Urinary bladder (tissue), 4 donors: ENCODE measurements around the gene GABBR1. TPM values are rescaled to one million over a fixed set of nuclear protein-coding genes. Genes with fewer than 3 reads are reported as not detected.
A peak's percentile ranks its signal among the peaks of the same experiment; 100 is the strongest.

Source experiments
- DNase-seq: peaks from one replicate; pipeline ENCODE4 v3.0.0-alpha.2; 2015; ENCODE audit errors: extremely low spot score
- H3K27ac ChIP-seq: one replicate; pipeline ENCODE4 v1.5.1; 2013; ENCODE audit warnings: low read depth, mild to moderate bottlenecking, moderate library complexity
- H3K36me3 ChIP-seq: one replicate; pipeline ENCODE4 v1.6.1; 2013; ENCODE audit warnings: mild to moderate bottlenecking, moderate library complexity; ENCODE audit not compliant: insufficient read depth
- H3K4me1 ChIP-seq: one replicate; pipeline ENCODE4 v1.6.1; 2013; ENCODE audit warnings: mild to moderate bottlenecking, moderate library complexity; ENCODE audit not compliant: insufficient read depth
- H3K4me3 ChIP-seq: one replicate; pipeline ENCODE4 v1.5.1; 2013; ENCODE audit warnings: low read depth, low read length
- WGBS: extraction: QIAGEN DNeasy Blood & Tissue Kit; methylation state at CpG from one replicate; pipeline ENCODE4 v1.1.7; 2013; 5-methylcytosine and 5-hydroxymethylcytosine counted together
- polyA plus RNA-seq: library from polyadenylated mRNA; stranded (reverse); fragments of 200-250 nt; gene quantifications from one replicate; pipeline ENCODE4 v1.2.3, GENCODE V29; 2013
- total RNA-seq: library from RNA; depleted of rRNA; stranded (reverse); fragments of >200 nt; gene quantifications from one replicate; pipeline ENCODE4 v1.2.3, GENCODE V29; 2014
- donor health status: healthy with polysubstance abuse.
- donor health status: healthy.

The GABBR1 gene
- total and polyA plus RNA-seq, 2 donors, result 39.1 to 39.4 TPM

DNA sequence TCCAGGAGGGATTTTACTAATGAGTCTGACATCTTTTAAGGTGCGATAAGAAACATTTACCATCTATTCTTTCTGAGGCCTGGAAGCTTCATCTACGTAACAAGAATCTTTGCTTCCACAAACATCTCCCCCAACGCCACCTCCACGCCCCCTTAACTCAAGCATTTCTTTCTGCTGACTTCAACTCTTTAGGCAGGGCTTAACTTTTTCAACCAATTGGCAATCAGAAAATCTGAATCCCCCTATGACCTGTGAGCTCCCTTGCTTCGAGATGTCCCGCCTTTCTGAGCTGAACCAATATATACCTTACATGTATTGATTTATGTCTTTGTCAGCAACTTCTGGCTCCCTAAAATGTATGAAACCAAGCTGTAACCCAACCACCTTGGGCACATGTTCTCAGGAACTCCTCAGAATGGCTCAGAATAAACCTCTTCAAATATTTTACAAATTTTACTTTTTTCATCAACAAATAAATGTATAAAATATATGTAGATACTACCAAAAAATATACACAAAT lies 36.5 kb downstream of the GABBR1 start:
- H3K4me1 ChIP-seq, result no peaks in the 10 kb centered on the region
- H3K27ac ChIP-seq, result no peak overlapping the region
- DNase-seq, result no peak
- 74% methylated on average over 6 of the region's 6 CpGs for WGBS
- no peak overlapping the region for H3K4me3 ChIP-seq
- H3K36me3 ChIP-seq, result no peaks in the 10 kb centered on the region

DNA sequence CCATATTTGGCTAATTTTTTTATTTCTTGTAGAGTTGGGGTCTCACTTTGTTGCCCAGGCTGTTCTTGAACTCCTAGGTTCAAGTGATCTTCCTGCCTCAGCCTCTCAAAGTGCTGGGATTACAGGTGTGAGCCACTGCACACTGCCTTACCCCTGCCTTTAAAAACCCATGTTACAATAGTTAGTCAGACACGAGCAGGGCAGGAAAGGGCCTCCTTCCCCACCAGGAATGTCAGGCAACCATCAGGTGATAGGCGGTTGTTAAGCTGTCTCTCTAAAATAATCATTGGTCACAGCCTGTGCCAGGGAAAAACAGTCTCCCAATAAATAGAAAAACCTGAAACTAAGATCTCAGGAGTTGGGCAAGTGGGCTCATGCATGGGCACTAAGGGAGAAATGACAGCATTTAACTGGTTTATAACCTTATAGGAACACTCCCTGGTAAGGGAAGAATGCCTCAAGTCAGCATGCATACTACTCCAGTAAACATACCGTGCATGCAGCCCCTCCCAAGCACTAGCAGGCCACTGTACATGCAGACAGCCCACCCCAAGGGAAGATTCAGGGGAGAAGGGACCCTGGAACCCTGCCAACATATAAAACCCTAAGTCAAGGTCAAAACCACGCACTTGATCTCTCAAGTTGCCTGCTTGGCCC lies 39.7 kb downstream of the GABBR1 start:
- no peak overlapping the region for H3K27ac ChIP-seq
- peak; percentile 2 for DNase-seq
- H3K36me3 ChIP-seq, result no peaks in the 10 kb centered on the region
- no peak overlapping the region for H3K4me3 ChIP-seq
- WGBS, result 16% methylated on average over 4 of the region's 4 CpGs
- H3K4me1 ChIP-seq, result no peaks in the 10 kb centered on the region

DNA sequence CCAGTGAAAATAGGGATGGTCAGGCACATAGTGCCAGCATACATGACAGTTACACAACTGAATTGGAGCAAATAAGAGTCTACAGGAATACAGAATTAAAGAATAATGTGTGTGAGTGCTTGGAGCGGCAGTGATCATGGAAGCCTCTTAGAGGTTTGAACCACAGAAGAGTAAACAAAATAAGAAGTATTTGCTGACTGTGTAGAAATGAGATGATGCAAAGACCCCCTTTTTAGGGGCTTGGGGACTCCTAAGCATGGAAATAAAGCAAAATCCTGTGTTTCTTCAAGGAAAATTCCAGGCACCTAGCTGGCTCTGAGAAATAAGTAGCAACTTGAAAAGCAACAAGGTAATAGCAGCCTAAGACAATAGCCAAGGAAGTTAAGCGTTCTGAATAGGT lies 41.3 kb downstream of the GABBR1 start:
- no peak overlapping the region for H3K27ac ChIP-seq
- 63% methylated on average over 2 of the region's 2 CpGs for WGBS
- H3K4me3 ChIP-seq, result no peak overlapping the region
- no peak for DNase-seq
- H3K4me1 ChIP-seq, result no peaks in the 10 kb centered on the region
- H3K36me3 ChIP-seq, result no peaks in the 10 kb centered on the region

DNA sequence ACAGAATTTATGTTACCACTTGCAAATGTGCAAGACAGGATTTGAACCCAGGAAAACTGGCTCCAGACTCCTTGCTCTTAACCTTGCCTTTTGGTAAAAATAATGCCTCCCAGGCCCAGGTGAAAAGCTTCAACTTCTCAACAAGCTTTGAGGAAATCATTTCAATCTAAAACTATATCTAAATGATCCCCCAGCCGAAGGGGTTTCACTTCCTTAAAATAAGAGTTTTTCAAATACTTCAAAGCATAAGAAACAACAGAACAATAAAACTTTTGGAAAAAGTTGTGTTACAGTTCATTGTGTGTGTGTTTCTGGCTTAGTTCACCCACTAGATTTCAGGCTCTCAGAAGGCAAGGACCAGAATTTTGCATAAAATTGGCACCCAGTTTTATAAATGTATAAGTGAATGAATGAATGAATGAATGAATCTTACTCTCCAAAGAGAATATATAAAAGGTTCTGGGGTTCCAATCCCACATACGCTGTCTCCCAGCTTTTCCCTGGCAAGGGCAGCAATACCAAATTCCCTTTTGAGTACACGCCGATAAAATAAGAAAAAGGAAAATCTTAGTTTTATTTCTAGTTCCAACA lies 42.7 kb downstream of the GABBR1 start:
- WGBS, result 87% methylated on average over 4 of the region's 4 CpGs
- no peak overlapping the region for H3K4me3 ChIP-seq
- no peak overlapping the region for H3K27ac ChIP-seq
- no peaks in the 10 kb centered on the region for H3K4me1 ChIP-seq
- DNase-seq, result no peak
- no peaks in the 10 kb centered on the region for H3K36me3 ChIP-seq

DNA sequence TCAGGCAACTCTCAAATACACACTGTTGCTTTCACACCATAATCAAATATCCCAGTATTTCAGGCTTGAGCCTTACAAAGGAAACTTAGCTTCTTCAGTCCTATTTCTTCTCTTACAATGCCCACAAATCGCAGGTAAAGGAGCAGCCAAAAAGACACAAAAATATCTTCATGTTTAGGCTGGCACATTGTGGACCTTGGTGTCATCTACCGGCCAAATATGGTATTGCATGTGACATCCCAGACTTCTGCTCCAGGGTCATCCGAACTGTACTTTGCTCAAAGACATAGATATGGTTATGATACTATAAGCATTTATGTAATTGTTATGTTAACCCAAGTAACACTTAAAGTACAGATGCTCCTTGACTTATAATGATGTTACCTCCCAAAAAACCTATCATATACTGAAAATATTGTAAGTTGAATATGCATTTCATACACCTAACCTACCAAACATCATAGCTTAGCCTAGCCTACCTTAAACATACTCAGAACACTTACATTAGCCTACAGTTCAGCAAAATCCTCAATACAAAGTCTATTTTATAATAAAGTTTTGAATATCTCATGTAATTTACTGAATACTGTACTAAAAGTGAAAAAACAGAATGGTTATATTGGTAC lies 43.4 kb downstream of the GABBR1 start:
- DNase-seq, result peak; percentile 5
- no peaks in the 10 kb centered on the region for H3K36me3 ChIP-seq
- WGBS, result 5% methylated on average over 3 of the region's 3 CpGs

DNA sequence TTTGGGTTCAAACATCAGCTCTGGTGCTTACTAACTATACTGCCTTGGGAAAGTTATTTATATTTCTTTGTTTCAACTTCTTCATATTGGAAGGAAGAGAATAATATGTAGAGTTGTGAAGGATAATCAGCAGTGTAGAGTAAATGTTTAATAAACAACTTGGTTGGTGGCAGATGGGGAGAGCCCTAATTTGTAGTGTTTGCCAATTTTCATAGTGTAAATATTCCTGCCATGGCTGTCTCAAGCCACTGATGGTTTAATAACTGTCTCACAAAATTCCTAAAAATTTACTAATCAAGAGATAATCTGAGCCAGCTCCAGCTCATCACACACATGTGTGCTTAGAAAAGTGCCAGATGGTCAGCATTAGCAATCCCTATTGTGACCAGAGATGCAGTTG lies 48.2 kb downstream of the GABBR1 start, which contains the start of gene OR2H2:
TSS of gene OR2H2 (plus strand) at position 301 of the 400 bp plus-strand sequence. CDS start 2,824 bp downstream, outside the sequence.
- Histone ChIP-seq H3K4me3 (no peak within 1 kb of the TSS), H3K36me3 (no peaks in the 10 kb centered on the region), H3K4me1 (no peaks in the 10 kb centered on the region), H3K27ac (no peak within 1 kb of the TSS)
- DNase-seq, result no peak

More for the DNA sequence above, 43.4 kb downstream of the GABBR1 start:
- Histone ChIP-seq H3K4me3 (no peak overlapping the region), H3K4me1 (no peaks in the 10 kb centered on the region), H3K27ac (no peak overlapping the region)

DNA sequence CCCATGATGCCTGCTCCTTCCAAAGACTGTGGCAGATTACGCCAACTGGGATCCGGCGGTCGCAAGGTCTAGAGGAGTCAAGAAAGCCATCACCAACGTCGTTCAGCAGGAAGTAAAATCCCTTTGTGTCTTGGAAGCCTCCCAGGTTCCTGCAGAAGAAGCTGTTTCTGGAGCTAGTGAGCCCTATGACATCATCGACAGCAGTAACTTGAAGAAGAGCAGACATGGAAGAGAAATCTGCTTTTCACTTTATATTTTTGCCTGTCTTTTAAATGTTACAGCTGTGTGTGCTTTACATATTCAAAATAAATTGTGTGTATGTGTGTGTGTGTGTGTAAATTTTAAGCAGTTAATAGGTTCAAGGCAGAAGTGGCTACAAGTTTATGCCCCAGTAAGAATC lies 55.4 kb downstream of the GABBR1 start:
- Histone ChIP-seq H3K27ac (no peak overlapping the region), H3K4me1 (no peaks in the 10 kb centered on the region), H3K36me3 (no peaks in the 10 kb centered on the region), H3K4me3 (no peak overlapping the region)
- 38% methylated on average over 7 of the region's 7 CpGs for WGBS
- no peak for DNase-seq

DNA sequence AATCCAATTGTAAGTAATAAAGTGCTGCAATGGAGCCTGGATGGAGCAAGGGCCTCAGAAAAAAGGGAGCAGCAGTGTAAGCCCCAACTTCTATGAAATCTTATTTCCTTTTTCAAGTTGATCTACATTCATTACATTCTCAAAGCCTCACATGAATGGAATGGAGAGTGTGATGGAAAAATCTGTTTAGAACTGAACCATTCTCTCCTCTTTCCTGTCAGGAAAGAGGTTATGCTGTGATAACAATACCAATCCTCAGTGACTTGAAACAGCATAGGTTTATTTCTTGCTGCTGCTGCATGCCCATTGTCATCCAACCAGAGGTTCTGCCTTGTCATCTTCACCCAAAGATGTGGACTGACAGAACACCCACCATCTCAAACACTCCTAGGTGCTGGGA lies 56.9 kb downstream of the GABBR1 start:
- no peaks in the 10 kb centered on the region for H3K4me1 ChIP-seq

DNA sequence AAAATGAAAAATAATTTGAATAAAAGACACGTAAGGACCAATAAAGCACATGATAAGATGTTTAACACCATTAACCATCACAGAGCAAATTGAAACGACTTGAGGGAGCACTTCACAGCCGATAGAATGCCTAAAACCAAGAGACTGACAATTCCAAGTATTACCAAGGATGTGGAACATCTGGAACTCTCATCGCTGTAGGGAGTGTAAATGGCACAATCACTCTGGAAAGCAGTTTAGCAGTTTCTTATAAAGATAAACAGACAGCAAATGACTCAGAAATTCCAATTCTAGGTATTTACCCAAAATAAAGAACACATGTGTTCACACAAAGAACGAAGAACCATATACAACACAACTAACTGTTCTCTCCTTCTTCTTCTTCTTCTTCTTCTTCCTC lies 65.0 kb downstream of the GABBR1 start:
- DNase-seq, result no peak
- no peaks in the 10 kb centered on the region for H3K4me1 ChIP-seq
- no peak overlapping the region for H3K4me3 ChIP-seq
- no peak overlapping the region for H3K27ac ChIP-seq
- no peaks in the 10 kb centered on the region for H3K36me3 ChIP-seq
- 51% methylated on average over 5 of the region's 5 CpGs for WGBS

More for the DNA sequence above, 56.9 kb downstream of the GABBR1 start:
- H3K27ac ChIP-seq, result no peak overlapping the region
- DNase-seq, result no peak
- H3K4me3 ChIP-seq, result no peak overlapping the region
- H3K36me3 ChIP-seq, result no peaks in the 10 kb centered on the region

DNA sequence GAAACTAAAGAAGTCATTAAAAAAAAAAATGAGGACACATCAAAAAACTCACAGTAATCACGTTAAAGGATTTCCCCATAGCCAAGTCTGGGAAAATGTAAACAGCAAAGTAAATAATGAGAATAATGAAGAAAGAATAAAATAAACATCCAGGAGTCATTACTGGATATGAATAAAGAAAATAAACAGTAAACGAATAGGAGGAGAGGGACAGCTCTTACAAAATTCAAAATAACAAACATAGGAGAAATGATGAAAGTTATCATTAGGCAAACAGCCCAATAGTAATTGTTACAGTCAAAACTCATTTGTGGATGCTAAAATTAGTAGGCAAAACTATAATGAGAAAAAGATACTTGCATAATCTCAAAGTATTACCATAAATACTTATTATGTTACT lies 65.4 kb downstream of the GABBR1 start:
- no peak overlapping the region for H3K4me3 ChIP-seq
- no peaks in the 10 kb centered on the region for H3K36me3 ChIP-seq
- no peak overlapping the region for H3K27ac ChIP-seq
- no peak for DNase-seq
- H3K4me1 ChIP-seq, result no peaks in the 10 kb centered on the region
- WGBS, result 43% methylated on average over 2 of the region's 2 CpGs

DNA sequence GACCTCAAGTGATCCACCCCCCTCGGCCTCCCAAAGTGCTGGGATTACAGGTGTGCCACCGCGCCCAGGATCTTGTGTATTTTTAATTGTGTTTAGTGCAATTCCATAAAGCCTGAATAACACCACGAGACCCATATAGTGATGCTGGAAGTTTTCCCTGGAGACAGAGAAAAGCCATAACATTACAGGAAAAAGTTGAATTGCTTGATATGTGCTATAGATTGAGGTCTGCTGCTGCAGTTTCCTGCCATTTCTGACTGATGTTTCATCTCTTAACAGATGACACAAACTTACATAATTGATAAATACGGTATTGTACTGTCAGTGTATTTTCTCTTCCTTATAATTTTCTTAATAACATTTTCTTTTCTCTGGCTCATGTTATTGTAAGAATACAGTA lies 66.1 kb downstream of the GABBR1 start:
- DNase-seq, result no peak

DNA sequence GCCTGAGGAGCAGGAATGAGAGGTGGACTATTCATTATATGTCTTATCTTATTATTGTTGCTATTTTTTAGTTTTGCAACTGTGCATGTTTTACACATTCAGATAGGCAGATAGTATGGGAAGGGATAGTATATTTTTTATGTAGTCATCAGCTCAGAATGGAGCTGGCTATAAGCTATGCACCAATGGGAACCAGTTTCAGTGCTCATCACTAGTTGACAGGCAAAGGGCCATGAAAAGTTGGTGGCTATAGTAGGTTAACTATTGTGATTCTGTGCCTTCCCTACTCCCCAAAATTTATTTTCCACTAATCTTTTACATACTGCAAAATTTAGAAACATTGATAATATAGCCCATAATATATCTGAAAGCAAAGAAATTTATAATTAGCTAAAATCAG lies 68.1 kb downstream of the GABBR1 start:
- H3K36me3 ChIP-seq, result no peaks in the 10 kb centered on the region
- no peak for DNase-seq
- no peaks in the 10 kb centered on the region for H3K4me1 ChIP-seq
- no peak overlapping the region for H3K4me3 ChIP-seq
- no peak overlapping the region for H3K27ac ChIP-seq

More for the DNA sequence above, 66.1 kb downstream of the GABBR1 start:
- Histone ChIP-seq H3K36me3 (no peaks in the 10 kb centered on the region), H3K4me1 (no peaks in the 10 kb centered on the region), H3K27ac (no peak overlapping the region), H3K4me3 (no peak overlapping the region)
- 83% methylated on average over 5 of the region's 5 CpGs for WGBS

DNA sequence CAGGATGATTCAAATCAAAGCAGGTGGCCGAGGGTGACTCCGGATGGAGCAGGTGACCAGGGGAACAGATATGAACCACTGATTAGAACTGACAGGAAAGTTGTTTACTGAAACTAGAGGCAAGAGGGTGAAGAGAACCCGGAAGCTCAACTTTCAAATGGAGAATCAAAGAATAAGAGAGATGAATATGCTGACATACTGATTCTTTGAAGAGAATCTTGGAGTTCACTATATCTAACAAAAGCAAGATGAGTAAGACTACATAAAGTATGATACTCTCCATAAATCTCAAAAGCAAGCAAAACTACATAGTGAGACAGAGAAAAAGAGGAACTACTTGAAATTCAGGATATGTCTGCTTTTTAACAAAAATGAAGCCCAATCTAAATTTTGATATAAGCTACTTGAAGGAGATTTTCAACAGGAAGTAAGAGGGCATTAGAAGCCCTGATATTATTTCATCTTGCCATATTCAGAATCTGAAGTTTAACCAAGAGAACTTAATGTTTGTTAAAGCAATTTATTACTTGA lies 69.5 kb downstream of the GABBR1 start:
- H3K4me3 ChIP-seq, result no peak overlapping the region
- H3K4me1 ChIP-seq, result no peaks in the 10 kb centered on the region
- no peak for DNase-seq
- H3K27ac ChIP-seq, result no peak overlapping the region
- WGBS, result 71% methylated on average over 3 of the region's 3 CpGs
- H3K36me3 ChIP-seq, result no peaks in the 10 kb centered on the region

DNA sequence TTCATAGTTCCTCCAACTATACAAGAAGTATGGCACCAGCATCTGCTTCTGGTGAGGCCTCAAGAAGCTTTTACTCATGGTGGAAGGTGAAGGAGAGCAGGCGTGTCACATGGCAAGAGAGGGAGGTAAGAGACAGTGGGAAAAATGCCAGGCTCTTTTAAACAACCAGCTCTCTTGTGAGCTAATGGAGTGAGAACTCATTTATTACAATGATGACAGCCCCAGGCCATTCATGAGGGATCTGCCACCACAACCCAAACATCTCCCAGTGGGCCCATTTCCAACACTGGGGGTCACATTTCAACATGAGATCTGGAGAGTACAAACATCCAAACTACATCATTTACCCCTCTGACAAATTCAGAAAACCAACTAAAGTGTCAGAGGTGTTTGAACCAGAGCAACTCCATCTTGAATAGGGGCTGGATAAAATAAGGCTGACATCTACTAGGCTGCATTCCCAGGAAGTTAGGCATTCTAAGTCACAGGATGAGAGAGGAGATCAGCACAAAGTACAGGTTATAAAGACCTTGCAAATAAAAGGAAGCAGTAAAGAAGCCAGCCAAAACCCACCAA lies 71.3 kb downstream of the GABBR1 start:
- H3K36me3 ChIP-seq, result no peaks in the 10 kb centered on the region
- H3K4me1 ChIP-seq, result no peaks in the 10 kb centered on the region
- H3K4me3 ChIP-seq, result no peak overlapping the region
- no peak for DNase-seq
- H3K27ac ChIP-seq, result no peak overlapping the region
- 65% methylated on average over 1 of the region's 1 CpG for WGBS
